Endothelial cell of hepatic sinusoid (primary cell): ENCODE results near the gene GYG2.

ENCODE experiments used
- in situ Hi-C: cut with HindIII; loops from 2 replicates; pipeline ENCODE4 v1.10.0; 2017; ENCODE audit warnings: low sequenced_read_pairs

Gene GYG2

GRCh38 chrX:2898846-2899512 lies 70.2 kb downstream of the GYG2 start:
- in situ Hi-C loops = no loop called here

GRCh38 chrX:2901367-2902036 lies 72.8 kb downstream of the GYG2 start:
- in situ Hi-C loops = loop anchor here (25.0 kb wide), 1 partner anchor 214 kb away; the partner anchor contains the start of gene CD99

GRCh38 chrX:2902841-2903240 lies 74.1 kb downstream of the GYG2 start:
- in situ Hi-C loops = loop anchor here (25.0 kb wide), 1 partner anchor 216 kb away; the partner anchor contains the start of gene CD99

GRCh38 chrX:2903366-2903765 lies 74.6 kb downstream of the GYG2 start:
- in situ Hi-C loops = loop anchor here (25.0 kb wide), 1 partner anchor 216 kb away; the partner anchor contains the start of gene CD99

DNA sequence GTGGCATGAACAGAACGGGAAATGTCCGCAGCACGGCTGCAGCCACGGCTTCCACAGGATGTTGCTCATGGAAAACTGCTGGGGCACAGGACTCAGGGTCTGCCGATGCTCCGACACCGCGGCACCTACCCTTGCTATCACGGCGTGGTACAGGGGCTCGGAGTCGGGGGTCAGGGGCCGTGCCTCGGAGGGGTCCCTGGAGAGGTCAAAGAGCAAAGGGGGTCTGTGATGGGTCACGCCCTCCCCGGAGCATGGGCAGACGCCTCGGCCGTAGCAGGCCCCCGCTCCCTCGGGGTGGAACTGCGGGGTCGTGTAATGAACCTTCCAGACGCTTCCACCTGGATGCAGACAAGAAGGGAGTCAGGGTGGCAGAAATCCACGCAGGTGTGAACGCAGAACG lies 78.6 kb downstream of the GYG2 start:
- in situ Hi-C loops = loop anchor here (25.0 kb wide), 1 partner anchor 220 kb away; the partner anchor contains the start of gene CD99

DNA sequence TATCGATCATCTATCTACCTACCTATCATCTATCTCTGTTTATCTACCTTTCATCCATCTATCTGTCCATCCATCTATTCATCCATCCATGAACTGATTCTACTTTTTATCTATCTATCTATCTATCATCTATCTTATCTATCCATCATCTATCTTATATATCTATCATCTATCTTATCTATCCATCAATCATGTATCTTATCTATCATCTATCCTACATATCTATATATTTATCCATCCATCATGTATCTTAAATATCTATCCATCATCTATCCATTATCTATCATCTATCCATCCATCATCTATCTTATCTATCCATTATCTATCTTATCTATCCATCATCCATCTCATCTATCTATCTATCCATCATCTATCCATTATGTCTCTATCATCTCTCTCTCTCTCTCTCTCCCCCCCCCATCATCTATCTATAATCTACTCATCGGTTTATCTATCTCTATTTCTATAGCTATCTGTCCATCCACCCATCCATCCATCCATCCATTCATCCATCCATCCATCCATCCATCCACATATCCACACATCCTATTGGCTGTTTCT lies 79.5 kb downstream of the GYG2 start:
- in situ Hi-C loops = loop anchor here (25.0 kb wide), 1 partner anchor 221 kb away; the partner anchor contains the start of gene CD99

GRCh38 chrX:2910109-2910508 lies 81.4 kb downstream of the GYG2 start:
- in situ Hi-C loops = loop anchor here (25.0 kb wide), 1 partner anchor 223 kb away; the partner anchor contains the start of gene CD99

- in situ Hi-C loops = loop anchor here (25.0 kb wide), 1 partner anchor 226 kb away; the partner anchor contains the start of gene CD99
Observed at GRCh38 chrX:2913118-2913517, 84.4 kb downstream of the GYG2 start.

- in situ Hi-C loops = loop anchor here (25.0 kb wide), 1 partner anchor 230 kb away; the partner anchor contains the start of gene CD99
Observed at GRCh38 chrX:2917767-2918166, 89.0 kb downstream of the GYG2 start.

- in situ Hi-C loops = loop anchor here (25.0 kb wide), 1 partner anchor 234 kb away; the partner anchor contains the start of gene CD99
Observed at GRCh38 chrX:2921193-2921592, 92.5 kb downstream of the GYG2 start.

DNA sequence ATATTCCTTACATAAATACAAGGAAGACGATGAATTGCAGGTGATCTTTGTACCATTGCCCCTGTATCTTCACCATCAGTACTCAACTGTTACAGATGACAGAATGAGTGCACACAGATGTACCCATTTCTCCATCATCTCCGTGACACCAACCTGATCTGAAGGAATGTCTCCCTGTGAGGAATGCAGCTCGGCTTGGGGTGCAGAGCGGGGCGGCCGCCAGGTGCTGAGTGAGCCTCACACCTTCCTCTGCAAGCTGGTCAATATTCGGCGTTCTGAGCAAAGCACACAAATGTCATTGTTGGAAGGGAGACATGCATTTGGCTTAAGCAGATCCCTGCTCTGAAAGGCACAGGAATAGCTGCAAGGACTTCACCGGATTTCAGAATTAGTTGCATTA lies 93.0 kb downstream of the GYG2 start:
- in situ Hi-C loops = loop anchor here (25.0 kb wide), 1 partner anchor 234 kb away; the partner anchor contains the start of gene CD99

DNA sequence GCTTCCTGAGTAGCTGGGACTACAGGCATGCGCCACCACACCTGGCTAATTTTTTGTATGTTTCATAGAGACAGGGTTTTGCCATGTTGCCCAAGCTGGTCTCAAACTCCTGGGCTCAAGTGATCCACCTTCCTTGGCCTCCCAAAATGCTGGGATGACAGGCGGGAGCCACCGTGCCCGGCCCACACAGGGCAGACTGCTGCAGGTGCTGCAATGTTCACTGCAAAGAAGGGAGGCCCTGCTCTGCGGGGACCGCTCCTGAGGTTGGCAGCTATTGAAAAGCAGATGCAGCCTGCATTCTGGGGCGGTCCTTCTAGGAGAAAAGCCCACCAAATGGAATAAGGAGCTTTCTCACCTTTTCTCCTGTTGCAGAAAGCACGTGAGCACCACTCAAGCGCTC lies 95.4 kb downstream of the GYG2 start:
- in situ Hi-C loops = loop anchor here (25.0 kb wide), 1 partner anchor 237 kb away; the partner anchor contains the start of gene CD99

DNA sequence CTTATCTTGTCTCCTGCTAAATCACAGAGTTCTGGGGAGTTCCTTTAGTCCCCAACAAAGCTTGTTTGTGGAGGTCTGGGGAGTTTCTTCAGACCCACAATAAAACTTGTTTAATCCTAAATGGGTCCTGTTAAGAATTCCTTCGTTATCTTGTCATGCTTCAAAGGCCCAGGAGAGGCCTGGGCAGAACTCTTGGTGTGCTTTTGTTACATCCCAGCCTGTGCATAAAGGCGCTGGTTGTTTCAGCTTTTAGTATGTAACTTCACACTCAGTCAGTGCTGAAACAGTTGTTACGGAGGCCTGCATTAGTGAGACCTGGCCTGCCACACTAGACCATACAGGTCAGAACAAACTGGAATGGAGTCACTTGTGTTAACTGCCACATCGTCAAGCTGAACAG lies 97.5 kb downstream of the GYG2 start:
- in situ Hi-C loops = loop anchor here (5.0 kb wide), 1 partner anchor 54 kb away; no protein-coding TSS in a partner anchor

GRCh38 chrX:2926664-2927275 lies 98.0 kb downstream of the GYG2 start:
- in situ Hi-C loops = loop anchor here (5.0 kb wide), 1 partner anchor 54 kb away; no protein-coding TSS in a partner anchor

- in situ Hi-C loops = loop anchor here (5.0 kb wide), 1 partner anchor 56 kb away; no protein-coding TSS in a partner anchor
Observed at GRCh38 chrX:2928191-2928582, 99.5 kb downstream of the GYG2 start.

DNA sequence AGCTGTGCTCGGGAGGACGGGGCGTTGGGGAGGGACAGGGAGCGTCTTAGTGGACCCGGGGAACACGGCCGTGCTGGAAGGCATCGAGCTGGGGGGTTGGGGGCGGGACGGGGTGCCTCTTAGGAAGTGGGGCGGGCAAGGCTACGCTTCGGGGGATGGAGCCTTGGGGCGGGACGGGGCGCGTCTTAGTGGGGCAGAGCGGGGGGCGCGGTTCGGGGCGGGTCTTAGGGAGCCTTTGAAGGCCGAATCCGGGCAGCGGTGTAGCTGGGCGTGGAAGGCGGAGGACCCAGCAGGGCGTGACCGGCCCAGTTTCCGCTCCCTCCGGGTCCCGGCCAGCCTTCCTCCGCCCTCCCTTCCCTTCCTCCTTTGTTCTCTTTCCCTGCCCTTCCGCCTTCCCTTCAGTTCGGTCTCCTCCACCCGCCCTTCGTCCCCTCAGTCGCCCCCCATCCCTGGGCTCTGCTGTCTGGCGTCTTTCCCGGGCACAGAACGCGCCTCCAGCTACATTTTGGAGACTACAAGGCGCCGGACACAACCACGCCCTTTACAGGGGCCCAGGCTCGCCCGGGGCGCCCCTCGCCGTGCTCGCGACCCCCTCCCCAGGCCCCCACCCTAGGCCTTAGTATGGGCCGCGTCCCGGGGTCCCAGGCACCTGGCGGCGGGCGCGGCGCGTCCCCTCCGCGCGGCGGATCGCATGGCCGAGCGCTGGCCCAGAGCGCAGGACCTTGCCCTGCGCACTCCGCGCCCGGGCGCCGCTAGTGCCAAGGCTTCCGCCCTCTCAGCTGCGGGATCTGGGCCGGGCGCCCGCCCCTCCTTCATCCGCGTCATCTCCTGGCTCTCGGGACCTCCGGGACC lies 100.1 kb downstream of the GYG2 start, which contains the start of gene ARSD:
Gene ARSD (minus strand): TSS at position 757 of the 852 bp plus-strand sequence. CDS start 64 bp downstream, at position 693.
- in situ Hi-C loops = loop anchor here (5.0 kb wide), 1 partner anchor 57 kb away; no protein-coding TSS in a partner anchor

GRCh38 chrX:2931155-2931554 lies 102.4 kb downstream of the GYG2 start:
- in situ Hi-C loops = no loop called here

DNA sequence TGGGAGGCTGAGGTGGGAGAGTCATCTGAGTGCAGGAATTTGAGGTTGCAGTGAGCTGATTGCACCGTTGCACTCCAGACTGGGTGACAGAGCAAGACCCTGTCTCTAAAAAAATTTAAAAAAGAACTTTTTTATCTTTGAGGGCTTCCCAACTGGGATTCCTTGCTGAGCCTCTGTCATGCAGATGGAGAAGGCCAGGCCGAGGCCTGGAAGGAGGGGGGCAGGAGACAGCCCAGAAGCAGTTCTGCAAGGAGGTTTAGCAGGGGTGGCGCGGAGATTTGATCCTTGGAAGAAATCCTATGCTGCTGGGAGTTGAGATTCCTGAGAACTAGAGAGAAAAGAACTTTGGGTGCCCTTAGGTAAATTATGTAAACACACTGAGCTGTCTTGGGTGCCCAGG lies 102.9 kb downstream of the GYG2 start:
- in situ Hi-C loops = no loop called here
